PC-3 (cell line): ENCODE results near the gene SP7. TPM values are rescaled to one million over a fixed set of nuclear protein-coding genes. Genes with fewer than 3 reads are reported as not detected.

Experiments used
- ATAC-seq: fragments of 200-7000 bp; cut with Tn5 transposase; 2 replicates; pipeline ENCODE4 v1.9.1; 2020; ENCODE audit warnings: mild to moderate bottlenecking, moderate library complexity
- BruUV-seq: library from RNA; stranded (reverse); fragments of 400-500 nt; replicated peaks from 2 replicates; lab custom pipeline; 2021; lab: Mats Ljungman, UMichigan
- CTCF ChIA-PET: fragments of 300-600 bp; sonication (Branson Sonifier 250); formaldehyde crosslinking; loops from one replicate; lab custom pipeline; 2022; ENCODE audit warnings: antibody characterized with exemption; lab: Charles Lee
- POLR2A ChIA-PET: fragments of 300-600 bp; sonication (Branson Sonifier 250); formaldehyde crosslinking; loops from one replicate; lab custom pipeline; 2022; ENCODE audit warnings: antibody characterized with exemption; ENCODE audit not compliant: unreplicated experiment; lab: Charles Lee
- DNase-seq: peaks from one replicate; pipeline ENCODE4 v3.0.0-alpha.2; 2015
- H2AFZ ChIP-seq: fragments of 300-600 bp; sonication (generic); 2 replicates; pipeline ENCODE4 v1.6.0; 2016; ENCODE audit warnings: antibody characterized with exemption, low read length
- H3F3A ChIP-seq: fragments of 300-600 bp; sonication (generic); one replicate; pipeline ENCODE4 v1.6.0; 2017; ENCODE audit warnings: antibody characterized with exemption, low read length, control low read depth, mild to moderate bottlenecking; ENCODE audit not compliant: unreplicated experiment
- H3K27ac ChIP-seq: fragments of 300-600 bp; sonication (generic); 2 replicates; pipeline ENCODE4 v1.5.1; 2016; ENCODE audit warnings: mild to moderate bottlenecking, low read length
- H3K27me3 ChIP-seq: fragments of 300-600 bp; sonication (generic); 2 replicates; pipeline ENCODE4 v1.6.1; 2016; ENCODE audit warnings: low read length, mixed read lengths
- H3K36me3 ChIP-seq: fragments of 300-600 bp; sonication (generic); 2 replicates; pipeline ENCODE4 v1.6.1; 2016; ENCODE audit warnings: low read depth, mixed run types, low read length, mixed read lengths
- H3K4me1 ChIP-seq: fragments of 300-600 bp; sonication (generic); 2 replicates; pipeline ENCODE4 v1.5.1; 2016; ENCODE audit warnings: low read length; ENCODE audit not compliant: insufficient read depth
- H3K4me2 ChIP-seq: fragments of 300-600 bp; sonication (generic); 2 replicates; pipeline ENCODE4 v1.6.0; 2016; ENCODE audit warnings: low read length
- H3K4me3 ChIP-seq: fragments of 300-600 bp; sonication (generic); 2 replicates; pipeline ENCODE4 v1.5.1; 2016; ENCODE audit warnings: mild to moderate bottlenecking, low read length, mixed read lengths
- H3K79me2 ChIP-seq: fragments of 300-600 bp; sonication (generic); 2 replicates; pipeline ENCODE4 v1.6.1; 2017; ENCODE audit warnings: low read length, mixed read lengths
- H3K9ac ChIP-seq: fragments of 300-600 bp; sonication (generic); 2 replicates; pipeline ENCODE4 v1.6.0; 2016; ENCODE audit warnings: mild to moderate bottlenecking, low read length
- H3K9me2 ChIP-seq: fragments of 300-600 bp; sonication (generic); replicated peaks from 2 replicates; pipeline ENCODE4 v1.6.1; 2016; ENCODE audit warnings: mixed run types, low read length, mixed read lengths
- H3K9me3 ChIP-seq: fragments of 300-600 bp; sonication (generic); 2 replicates; pipeline ENCODE4 v1.6.1; 2016; ENCODE audit warnings: low read length, mixed read lengths
- H4K20me1 ChIP-seq: fragments of 300-600 bp; sonication (generic); 2 replicates; pipeline ENCODE4 v1.6.1; 2016; ENCODE audit warnings: low read length, mixed read lengths
- EZH2 ChIP-seq: fragments of 300-600 bp; sonication (generic); IDR thresholded peaks from one replicate; pipeline ENCODE4 v1.6.1; 2017; ENCODE audit warnings: antibody characterized with exemption, mild to moderate bottlenecking, low read length; ENCODE audit not compliant: unreplicated experiment
- EZH2phosphoT487 ChIP-seq: fragments of 300-600 bp; sonication (generic); IDR thresholded peaks from 2 replicates; pipeline ENCODE4 v1.6.1; 2018; ENCODE audit warnings: mild to moderate bottlenecking, antibody characterized with exemption, low read length, borderline replicate concordance
- intact Hi-C: fragments of 100-400 bp; cut with micrococcal nuclease; formaldehyde crosslinking; loops from 2 replicates; pipeline ENCODE4 v1.9.0; 2023
- total RNA-seq: library from RNA; depleted of rRNA; stranded (reverse); fragments of >200 nt; gene quantifications from 2 replicates; pipeline ENCODE4 v1.2.3, GENCODE V29; 2014
- TF ChIP-seq, protein P1 (sequence below): fragments of 300-600 bp; sonication (generic); conservative IDR thresholded peaks from 2 replicates; pipeline ENCODE4 v1.5.1; 2017; ENCODE audit warnings: antibody characterized with exemption, low read depth, mild to moderate bottlenecking, low read length

Gene SP7
- total RNA-seq, 1 experiment from 2014 or later, result not detected

DNA sequence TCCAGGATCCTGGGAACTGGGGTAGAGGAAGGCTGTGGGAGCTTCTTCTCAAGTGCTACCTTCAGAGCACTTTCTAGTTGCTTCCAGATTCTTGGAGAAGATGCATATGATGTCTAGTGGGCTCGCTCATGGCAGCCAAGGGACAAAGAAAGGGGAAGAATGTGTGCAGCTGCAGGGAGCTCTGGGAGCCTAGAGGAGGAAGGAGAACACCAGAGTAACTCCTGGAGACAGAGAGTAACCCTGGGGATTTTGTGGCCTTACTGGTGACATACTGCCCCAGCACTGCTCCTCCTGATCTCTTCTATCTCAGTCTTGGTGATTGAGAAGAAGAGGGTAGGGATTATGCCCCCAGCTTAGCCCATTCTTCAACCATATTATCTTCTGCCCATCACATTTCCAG is 10.3 kb upstream of the SP7 start:
- ATAC-seq, result no peak
- Histone ChIP-seq H4K20me1 (no peaks in the 10 kb centered on the region), H3K9me2 (no peaks in the 10 kb centered on the region), H3K79me2 (no peaks in the 10 kb centered on the region), H3K4me2 (no peak overlapping the region), H3K27ac (no peak overlapping the region), H3K9ac (no peak overlapping the region), H3F3A (no peaks in the 10 kb centered on the region), H3K4me1 (peaks cover 3% of the 10 kb centered on the region; the same call in 1 of the 2 replicates), H3K4me3 (no peak overlapping the region), H3K9me3 (no peaks in the 10 kb centered on the region), H2AFZ (no peak overlapping the region), H3K27me3 (no peaks in the 10 kb centered on the region), H3K36me3 (no peaks in the 10 kb centered on the region)
- no TSS peak for BruUV-seq
- ChIA-PET CTCF (no interaction called here), POLR2A (interaction anchor here (0.8 kb wide), 1 partner anchor 21 kb away, joined by 8 read pairs; no protein-coding TSS in a partner anchor)
- intact Hi-C loops, result no loop called here
- TF ChIP-seq EZH2phosphoT487, result no peak
- TF ChIP-seq, protein P1, sequence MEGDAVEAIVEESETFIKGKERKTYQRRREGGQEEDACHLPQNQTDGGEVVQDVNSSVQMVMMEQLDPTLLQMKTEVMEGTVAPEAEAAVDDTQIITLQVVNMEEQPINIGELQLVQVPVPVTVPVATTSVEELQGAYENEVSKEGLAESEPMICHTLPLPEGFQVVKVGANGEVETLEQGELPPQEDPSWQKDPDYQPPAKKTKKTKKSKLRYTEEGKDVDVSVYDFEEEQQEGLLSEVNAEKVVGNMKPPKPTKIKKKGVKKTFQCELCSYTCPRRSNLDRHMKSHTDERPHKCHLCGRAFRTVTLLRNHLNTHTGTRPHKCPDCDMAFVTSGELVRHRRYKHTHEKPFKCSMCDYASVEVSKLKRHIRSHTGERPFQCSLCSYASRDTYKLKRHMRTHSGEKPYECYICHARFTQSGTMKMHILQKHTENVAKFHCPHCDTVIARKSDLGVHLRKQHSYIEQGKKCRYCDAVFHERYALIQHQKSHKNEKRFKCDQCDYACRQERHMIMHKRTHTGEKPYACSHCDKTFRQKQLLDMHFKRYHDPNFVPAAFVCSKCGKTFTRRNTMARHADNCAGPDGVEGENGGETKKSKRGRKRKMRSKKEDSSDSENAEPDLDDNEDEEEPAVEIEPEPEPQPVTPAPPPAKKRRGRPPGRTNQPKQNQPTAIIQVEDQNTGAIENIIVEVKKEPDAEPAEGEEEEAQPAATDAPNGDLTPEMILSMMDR, result no peak
- TF ChIP-seq EZH2, result no peak
- DNase-seq, result no peak

DNA sequence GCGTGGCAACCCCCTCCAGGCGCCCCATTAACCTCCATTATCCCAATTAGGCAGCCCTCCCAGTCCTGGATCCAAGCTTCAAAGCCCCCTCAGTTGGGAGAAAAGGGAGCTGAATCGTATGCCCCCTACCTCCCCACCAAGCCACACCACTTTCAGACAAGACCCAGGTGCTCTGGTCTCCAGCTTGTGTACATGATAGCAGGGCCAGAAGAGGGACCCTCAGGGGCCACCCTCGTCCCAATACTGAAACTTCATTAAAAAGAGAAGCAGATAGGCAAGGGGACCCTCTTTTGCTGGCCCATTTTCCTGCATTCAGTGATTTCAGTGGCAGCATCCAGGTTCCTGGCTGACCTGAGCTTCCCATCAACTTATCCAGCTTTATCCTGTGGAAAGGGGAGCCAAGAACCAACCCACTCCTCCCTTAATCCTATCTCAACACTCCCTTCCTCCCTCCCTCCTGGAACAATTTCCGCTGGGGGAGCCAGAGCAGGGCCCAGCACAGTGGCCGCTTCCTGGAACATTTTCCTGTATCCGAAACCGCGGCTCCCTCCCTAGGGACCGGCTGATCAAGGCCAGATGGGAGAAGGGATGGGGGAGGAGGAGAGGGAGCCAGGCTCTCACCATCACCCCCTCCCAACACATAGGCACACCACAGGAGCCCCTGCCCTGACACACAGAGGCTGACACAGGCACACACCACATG is 9.5 kb upstream of the SP7 start:
- DNase-seq (no peak), ATAC-seq (no peak)
- H3K79me2 ChIP-seq, result no peaks in the 10 kb centered on the region
- peak overlapping the region; percentile 99 for H2AFZ ChIP-seq
- H3K4me2 ChIP-seq, result peak overlapping the region; percentile 95
- H3K4me3 ChIP-seq, result peak overlapping the region; percentile 76
- no peaks in the 10 kb centered on the region for H3K36me3 ChIP-seq
- no peak overlapping the region for H3K27ac ChIP-seq
- H3K9ac ChIP-seq, result no peak overlapping the region
- BruUV-seq, result no TSS peak
- H4K20me1 ChIP-seq, result no peaks in the 10 kb centered on the region
- H3K9me3 ChIP-seq, result no peaks in the 10 kb centered on the region
- no peak for TF ChIP-seq EZH2
- TF ChIP-seq EZH2phosphoT487, result no peak
- TF ChIP-seq, protein P1, result peak; percentile 9; the same call in 1 of the 2 replicates
- no peaks in the 10 kb centered on the region for H3F3A ChIP-seq
- ChIA-PET CTCF (interaction anchor here (0.5 to 1.8 kb wide), 12 partner anchors 14 to 155 kb away, joined by 3 to 17 read pairs (median 8); partner anchors contain the start of genes AAAS, SP1 and TARBP2), POLR2A (no interaction called here)
- intact Hi-C loops, result loop anchor here (1.0 kb wide), 1 partner anchor 21 kb away; no protein-coding TSS in a partner anchor
- no peaks in the 10 kb centered on the region for H3K9me2 ChIP-seq
- peaks cover 3% of the 10 kb centered on the region; the same call in 1 of the 2 replicates for H3K4me1 ChIP-seq
- no peaks in the 10 kb centered on the region for H3K27me3 ChIP-seq
